IgD-negative memory B cell (primary cell): Measurements from ENCODE around the gene EYS. TPM values are rescaled to one million over a fixed set of nuclear protein-coding genes. Genes with fewer than 3 reads are reported as not detected.
"Not testable (repeated sequence)": the region's sequence is repeated elsewhere in the genome, so short reads cannot be mapped to it uniquely, and the experiment has no call there.

Experiments
- H3K27ac Mint-ChIP-seq, 3 donors: one replicate each; pipeline ENCODE4 v1.8.0; 2020 to 2022; ENCODE audit warnings: mild to moderate bottlenecking in 3 of 3, mixed read lengths in 3 of 3, moderate library complexity in 1 of 3
- H3K27me3 Mint-ChIP-seq: one replicate; pipeline ENCODE4 v1.8.0; 2021; ENCODE audit warnings: mixed read lengths
- H3K36me3 Mint-ChIP-seq: one replicate; pipeline ENCODE4 v1.8.0; 2020; ENCODE audit warnings: mild to moderate bottlenecking, mixed read lengths
- H3K4me1 Mint-ChIP-seq, 3 donors: one replicate each; pipeline ENCODE4 v1.8.0; 2020 to 2022; ENCODE audit warnings: mixed read lengths in 3 of 3, mild to moderate bottlenecking in 1 of 3
- H3K4me3 Mint-ChIP-seq, 4 donors: one replicate each; pipeline ENCODE4 v1.8.0; 2020 to 2022; ENCODE audit warnings: mild to moderate bottlenecking in 4 of 4, mixed read lengths in 4 of 4, moderate library complexity in 3 of 4
- H3K9me3 Mint-ChIP-seq, 3 donors: one replicate each; pipeline ENCODE4 v1.8.0; 2020 to 2021; ENCODE audit warnings: mixed read lengths in 3 of 3, mild to moderate bottlenecking in 1 of 3
- polyA plus RNA-seq: library from polyadenylated mRNA; unstranded; fragments of 300-500 nt; fragmentation: Illumina TruSeq; gene quantifications from one replicate; pipeline ENCODE4 v1.2.3, GENCODE V29; 2021

EYS gene
- polyA plus RNA-seq, 1 donor from 2014 or later, result 0.04 TPM

GRCh38 chr6:65081756-65082155 lies 625.3 kb downstream of the EYS start:
- no peaks in the 10 kb centered on the region for H3K36me3 Mint-ChIP-seq
- no peak overlapping the region for H3K4me3 Mint-ChIP-seq
- no peak overlapping the region for H3K27ac Mint-ChIP-seq
- peaks cover 0 to 12% (median 4%) of the 10 kb centered on the region in 3 donors for H3K9me3 Mint-ChIP-seq
- H3K4me1 Mint-ChIP-seq, result no peaks in the 10 kb centered on the region
- H3K27me3 Mint-ChIP-seq, result no peaks in the 10 kb centered on the region

DNA sequence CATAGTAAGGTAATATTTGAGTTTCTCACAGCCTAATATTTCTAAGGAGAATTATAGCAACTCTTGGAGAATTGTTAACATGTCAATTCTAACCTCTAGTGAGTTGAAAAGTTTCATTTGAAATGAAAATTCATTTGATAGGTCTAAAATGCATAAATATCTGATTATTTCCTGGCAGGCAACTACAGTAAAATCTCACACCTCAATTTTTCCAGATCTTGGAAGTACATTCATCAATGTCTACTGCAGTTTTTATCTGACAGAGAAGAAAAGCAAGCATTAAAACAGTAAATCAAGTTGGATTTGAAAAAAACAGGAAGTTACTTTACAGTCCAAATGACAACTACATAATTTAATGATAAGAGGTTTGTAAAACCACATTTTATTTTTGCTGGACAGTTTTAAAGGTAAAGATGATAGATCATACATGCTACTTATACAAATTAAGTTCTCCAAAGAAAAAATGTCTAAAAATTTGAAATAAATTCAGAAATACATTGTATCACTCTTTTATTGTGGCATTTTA lies 631.3 kb downstream of the EYS start:
- no peak overlapping the region for H3K27ac Mint-ChIP-seq
- no peaks in the 10 kb centered on the region for H3K36me3 Mint-ChIP-seq
- no peaks in the 10 kb centered on the region for H3K4me1 Mint-ChIP-seq
- H3K9me3 Mint-ChIP-seq, result peaks cover 5 to 16% (median 6%) of the 10 kb centered on the region in 3 donors
- H3K4me3 Mint-ChIP-seq, result no peak overlapping the region
- H3K27me3 Mint-ChIP-seq, result no peaks in the 10 kb centered on the region

- H3K9me3 Mint-ChIP-seq, result peaks cover 6 to 12% (median 10%) of the 10 kb centered on the region in 3 donors
- no peak overlapping the region for H3K27ac Mint-ChIP-seq
- no peaks in the 10 kb centered on the region for H3K36me3 Mint-ChIP-seq
- no peak overlapping the region for H3K4me3 Mint-ChIP-seq
- H3K27me3 Mint-ChIP-seq, result no peaks in the 10 kb centered on the region
- no peaks in the 10 kb centered on the region for H3K4me1 Mint-ChIP-seq
These were observed 634.5 kb downstream of the EYS start for GRCh38 chr6:65072500-65072899.

- no peaks in the 10 kb centered on the region for H3K4me1 Mint-ChIP-seq
- H3K9me3 Mint-ChIP-seq, result peaks cover 1 to 12% (median 10%) of the 10 kb centered on the region in 3 donors
- H3K36me3 Mint-ChIP-seq, result no peaks in the 10 kb centered on the region
- H3K27ac Mint-ChIP-seq, result no peak overlapping the region
- no peaks in the 10 kb centered on the region for H3K27me3 Mint-ChIP-seq
- H3K4me3 Mint-ChIP-seq, result no peak overlapping the region
These were observed 635.5 kb downstream of the EYS start for GRCh38 chr6:65071480-65071879.

DNA sequence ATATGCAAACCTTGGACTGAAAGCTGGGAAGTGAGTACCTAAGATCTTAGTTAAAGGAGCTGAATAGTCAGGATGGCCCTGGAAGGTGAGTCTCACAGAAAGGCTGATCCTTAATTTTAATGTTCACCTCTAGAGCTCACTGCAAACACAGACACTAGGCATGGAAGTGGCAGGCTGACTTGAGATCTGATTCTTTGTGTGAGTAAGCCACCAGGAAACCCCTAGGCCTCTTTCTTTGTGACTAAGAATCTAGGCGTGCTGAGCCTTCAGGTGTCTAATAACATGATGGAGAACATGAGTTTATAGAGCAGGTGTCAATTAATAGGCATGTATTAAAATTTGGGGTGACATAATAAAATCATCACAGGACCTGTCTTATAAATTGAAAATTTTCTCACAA lies 642.2 kb downstream of the EYS start:
- H3K4me3 Mint-ChIP-seq, result no peak overlapping the region
- H3K27me3 Mint-ChIP-seq, result no peaks in the 10 kb centered on the region
- H3K27ac Mint-ChIP-seq, result no peak overlapping the region
- H3K9me3 Mint-ChIP-seq, result peaks cover under 1 to 5% (median 2%) of the 10 kb centered on the region in 3 donors
- no peaks in the 10 kb centered on the region for H3K4me1 Mint-ChIP-seq
- H3K36me3 Mint-ChIP-seq, result no peaks in the 10 kb centered on the region

DNA sequence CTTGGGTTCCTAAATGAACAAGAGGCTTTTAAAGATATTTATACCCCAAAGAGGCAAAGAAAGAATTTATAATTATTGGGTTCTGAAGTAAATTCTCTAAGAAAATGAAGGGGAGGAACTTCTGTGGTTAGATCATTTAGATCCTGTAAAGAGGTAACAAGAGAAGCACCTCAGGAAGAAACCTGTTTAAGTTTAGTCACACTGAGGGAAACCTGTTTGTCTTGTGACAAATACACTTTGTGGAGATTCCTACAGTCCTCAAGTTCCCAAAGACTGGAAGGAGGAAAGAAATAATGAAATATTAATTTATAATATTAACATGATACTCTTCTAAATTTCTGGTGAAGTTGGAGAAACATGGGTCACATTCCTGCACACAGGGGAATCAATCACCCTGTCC lies 647.5 kb downstream of the EYS start:
- Mint-ChIP-seq H3K9me3 (peaks cover 0 to 6% (median 2%) of the 10 kb centered on the region in 3 donors), H3K36me3 (no peaks in the 10 kb centered on the region), H3K4me1 (no peaks in the 10 kb centered on the region), H3K4me3 (no peak overlapping the region), H3K27ac (no peak overlapping the region), H3K27me3 (no peaks in the 10 kb centered on the region)

DNA sequence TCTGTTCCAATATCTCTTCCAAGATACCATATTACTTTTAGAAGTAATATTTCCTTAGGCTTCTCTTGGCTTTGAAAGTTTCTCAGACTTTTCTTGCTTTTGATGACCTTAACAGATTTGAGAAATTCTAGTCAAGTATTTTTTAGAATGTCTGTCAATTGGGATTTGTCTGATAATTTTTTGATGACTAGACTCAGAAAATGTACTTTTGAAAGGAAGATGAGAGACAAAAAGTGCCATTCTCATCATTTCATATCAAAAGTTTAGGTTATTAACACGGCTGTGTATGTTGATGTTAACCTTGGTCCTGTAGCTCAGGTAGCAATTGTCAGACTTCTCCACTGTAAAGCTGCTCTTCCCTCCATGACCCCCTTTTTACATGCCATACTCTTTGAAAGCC lies 651.5 kb downstream of the EYS start:
- H3K27ac Mint-ChIP-seq, result no peak overlapping the region
- no peaks in the 10 kb centered on the region for H3K36me3 Mint-ChIP-seq
- peaks cover 0 to 6% (median 2%) of the 10 kb centered on the region in 3 donors for H3K9me3 Mint-ChIP-seq
- no peak overlapping the region for H3K4me3 Mint-ChIP-seq
- H3K27me3 Mint-ChIP-seq, result no peaks in the 10 kb centered on the region
- no peaks in the 10 kb centered on the region for H3K4me1 Mint-ChIP-seq

GRCh38 chr6:65052626-65053025 lies 654.4 kb downstream of the EYS start:
- peaks cover 0 to 11% (median 2%) of the 10 kb centered on the region in 3 donors for H3K9me3 Mint-ChIP-seq
- H3K36me3 Mint-ChIP-seq, result no peaks in the 10 kb centered on the region
- H3K4me1 Mint-ChIP-seq, result no peaks in the 10 kb centered on the region
- H3K4me3 Mint-ChIP-seq, result no peak overlapping the region
- no peak overlapping the region for H3K27ac Mint-ChIP-seq
- no peaks in the 10 kb centered on the region for H3K27me3 Mint-ChIP-seq

DNA sequence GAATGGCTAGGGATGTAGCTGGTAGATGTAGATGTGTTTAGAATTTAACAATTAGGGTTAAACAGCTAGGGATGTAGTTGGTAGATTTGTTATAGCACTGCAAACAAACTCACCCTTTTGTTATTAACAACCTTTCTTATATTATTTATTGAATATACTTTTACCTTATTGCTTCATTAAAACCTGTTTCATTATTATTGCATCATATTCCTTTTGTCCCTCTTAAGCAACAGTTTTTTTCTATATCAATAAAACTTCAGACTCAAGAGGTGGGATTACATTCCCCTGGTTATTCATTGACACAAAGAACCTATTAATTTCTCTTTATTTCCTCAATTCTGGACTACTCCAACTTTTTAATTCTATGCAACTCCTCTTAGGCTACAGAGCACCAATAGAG lies 661.2 kb downstream of the EYS start:
- Mint-ChIP-seq H3K36me3 (no peaks in the 10 kb centered on the region), H3K4me3 (no peak overlapping the region), H3K9me3 (peaks cover 0 to 19% (median 3%) of the 10 kb centered on the region in 3 donors), H3K27ac (no peak overlapping the region), H3K4me1 (no peaks in the 10 kb centered on the region), H3K27me3 (no peaks in the 10 kb centered on the region)

GRCh38 chr6:65014006-65014405 lies 693.0 kb downstream of the EYS start:
- H3K4me1 Mint-ChIP-seq, result no peaks in the 10 kb centered on the region
- peak overlapping the region in 1 of 4 donors; percentile 39 for H3K4me3 Mint-ChIP-seq
- no peaks in the 10 kb centered on the region for H3K36me3 Mint-ChIP-seq
- H3K27me3 Mint-ChIP-seq, result no peaks in the 10 kb centered on the region
- H3K27ac Mint-ChIP-seq, result no peak overlapping the region
- peaks cover 0 to 5% (median 4%) of the 10 kb centered on the region in 3 donors for H3K9me3 Mint-ChIP-seq

DNA sequence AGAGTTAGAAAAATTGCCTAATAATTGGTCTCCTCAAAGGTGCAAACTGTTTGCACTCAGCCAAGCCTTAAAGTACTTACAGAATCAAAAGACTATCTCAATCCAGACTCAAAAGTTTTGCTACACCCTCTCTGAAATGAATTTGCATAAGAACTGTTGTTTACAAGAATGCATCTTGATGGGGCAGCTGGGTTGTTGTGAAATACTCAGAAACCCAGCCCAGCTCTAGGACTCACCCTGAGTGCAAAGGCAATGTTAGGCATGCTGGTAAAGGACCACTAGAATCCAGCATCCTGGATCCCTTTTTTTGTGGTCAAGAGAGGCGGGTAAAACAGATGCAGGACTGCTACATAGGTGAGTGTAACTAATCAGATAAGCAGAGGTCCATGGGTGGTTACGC lies 700.2 kb downstream of the EYS start:
- Mint-ChIP-seq H3K9me3 (peaks cover 0 to 12% (median 2%) of the 10 kb centered on the region in 3 donors), H3K27ac (no peak overlapping the region), H3K27me3 (no peaks in the 10 kb centered on the region), H3K4me3 (no peak overlapping the region), H3K36me3 (no peaks in the 10 kb centered on the region), H3K4me1 (no peaks in the 10 kb centered on the region)

DNA sequence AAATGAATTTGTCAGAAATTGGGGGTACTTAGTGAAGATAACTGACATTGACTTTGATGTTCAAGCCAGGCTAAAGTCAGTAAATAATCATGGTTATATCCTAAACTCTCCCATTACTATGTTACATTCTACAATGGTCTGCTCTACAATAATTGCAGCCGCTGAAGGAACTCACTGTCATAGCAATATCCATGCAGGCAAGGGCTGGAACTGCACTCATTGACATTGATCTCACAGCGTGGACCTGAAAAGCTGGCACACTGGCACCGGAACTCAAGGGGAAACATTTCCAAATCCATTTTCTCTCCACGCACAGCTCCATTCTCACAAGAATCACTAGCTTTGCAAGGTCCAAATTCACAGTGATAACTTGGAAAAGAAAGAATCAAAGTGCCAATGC lies 702.7 kb downstream of the EYS start:
- peaks cover 0 to 12% (median under 1%) of the 10 kb centered on the region in 3 donors for H3K9me3 Mint-ChIP-seq
- H3K27ac Mint-ChIP-seq, result no peak overlapping the region
- H3K36me3 Mint-ChIP-seq, result no peaks in the 10 kb centered on the region
- H3K27me3 Mint-ChIP-seq, result no peaks in the 10 kb centered on the region
- H3K4me1 Mint-ChIP-seq, result no peaks in the 10 kb centered on the region
- no peak overlapping the region for H3K4me3 Mint-ChIP-seq

DNA sequence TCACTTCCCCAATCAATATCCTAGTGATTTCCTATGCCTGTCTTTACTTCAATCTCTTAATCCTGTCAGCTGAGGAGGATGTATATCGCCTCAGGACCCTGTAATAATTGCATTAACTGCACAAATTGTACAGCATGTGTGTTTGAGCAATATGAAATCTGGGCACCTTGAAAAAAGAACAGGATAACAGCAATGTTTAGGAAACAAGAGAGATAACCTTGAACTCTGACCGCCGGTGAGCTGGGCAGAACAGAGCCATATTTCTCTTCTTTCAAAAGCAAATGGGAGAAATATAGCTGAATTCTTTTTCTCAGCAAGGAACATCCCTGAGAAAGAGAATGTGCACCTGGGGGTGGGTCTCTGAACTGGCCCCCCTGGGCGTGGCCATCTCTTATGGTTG lies 704.1 kb downstream of the EYS start:
- H3K36me3 Mint-ChIP-seq, H3K27ac Mint-ChIP-seq, H3K4me3 Mint-ChIP-seq, H3K4me1 Mint-ChIP-seq, H3K9me3 Mint-ChIP-seq, H3K27me3 Mint-ChIP-seq: not testable (repeated sequence)

GRCh38 chr6:65000815-65001214 lies 706.2 kb downstream of the EYS start:
- Mint-ChIP-seq H3K27me3 (no peaks in the 10 kb centered on the region), H3K36me3 (no peaks in the 10 kb centered on the region), H3K27ac (no peak overlapping the region), H3K4me1 (no peaks in the 10 kb centered on the region), H3K4me3 (no peak overlapping the region), H3K9me3 (peaks cover 0 to 7% (median 0%) of the 10 kb centered on the region in 3 donors)

- H3K27ac Mint-ChIP-seq, result no peak overlapping the region
- H3K27me3 Mint-ChIP-seq, result no peaks in the 10 kb centered on the region
- no peaks in the 10 kb centered on the region for H3K36me3 Mint-ChIP-seq
- H3K4me1 Mint-ChIP-seq, result no peaks in the 10 kb centered on the region
- H3K9me3 Mint-ChIP-seq, result peaks cover 0 to 3% (median 0%) of the 10 kb centered on the region in 3 donors
- no peak overlapping the region for H3K4me3 Mint-ChIP-seq
These were observed 708.8 kb downstream of the EYS start for GRCh38 chr6:64998204-64998603.

- no peak overlapping the region for H3K4me3 Mint-ChIP-seq
- peaks cover 0 to 3% (median 1%) of the 10 kb centered on the region in 3 donors for H3K9me3 Mint-ChIP-seq
- no peaks in the 10 kb centered on the region for H3K36me3 Mint-ChIP-seq
- H3K4me1 Mint-ChIP-seq, result no peaks in the 10 kb centered on the region
- H3K27me3 Mint-ChIP-seq, result no peaks in the 10 kb centered on the region
- H3K27ac Mint-ChIP-seq, result no peak overlapping the region
These were observed 710.7 kb downstream of the EYS start for GRCh38 chr6:64996301-64996700.
